Lower leg skin (tissue), 4 donors: Measurements from ENCODE around the gene HOXD9. TPM values are rescaled to one million over a fixed set of nuclear protein-coding genes. Genes with fewer than 3 reads are reported as not detected.

Source experiments
- DNase-seq, 2 donors: peaks; one replicate each; pipeline ENCODE4 v3.0.0-alpha.2; 2019; ENCODE audit warnings: low spot score in 2 of 2
- H3K4me3 ChIP-seq: fragments of 200-600 bp; sonication (generic); 2 replicates; pipeline ENCODE4 v1.5.1; 2017; ENCODE audit warnings: mild to moderate bottlenecking, low read depth; ENCODE audit not compliant: poor library complexity, severe bottlenecking
- POLR2A ChIP-seq, 2 donors: fragments of 450-650 bp; IDR thresholded peaks; one replicate each; pipeline ENCODE4 v1.6.1; 2016 to 2017; ENCODE audit warnings: antibody characterized with exemption in 2 of 2, mild to moderate bottlenecking in 1 of 2, moderate library complexity in 1 of 2
- WGBS, 2 donors: methylation state at CpG; one replicate each; pipeline ENCODE4 v1.1.5; 2018; 5-methylcytosine and 5-hydroxymethylcytosine counted together
- intact Hi-C: fragments of 100-400 bp; cut with DNase I; formaldehyde crosslinking; loops from one replicate; pipeline ENCODE4 v1.15.0; 2023; ENCODE audit warnings: low total_unique reads
- total RNA-seq, 4 donors: library from RNA; depleted of rRNA; stranded (reverse); fragments of >200 nt; gene quantifications; one replicate each; pipeline ENCODE4 v1.1.0, GENCODE V29; 2016
- TF ChIP-seq, protein P1 (sequence below), 3 donors: fragments of 450-650 bp; IDR thresholded peaks; one replicate each; pipeline ENCODE4 v1.5.1; 2016; ENCODE audit warnings: antibody characterized with exemption in 3 of 3, mild to moderate bottlenecking in 3 of 3, moderate library complexity in 2 of 3

HOXD9 gene
- total RNA-seq = 1 to 10 TPM in 3 of 4 donors, under 1 TPM in 1; 0.89 to 5.3 (median 2.1) TPM

DNA sequence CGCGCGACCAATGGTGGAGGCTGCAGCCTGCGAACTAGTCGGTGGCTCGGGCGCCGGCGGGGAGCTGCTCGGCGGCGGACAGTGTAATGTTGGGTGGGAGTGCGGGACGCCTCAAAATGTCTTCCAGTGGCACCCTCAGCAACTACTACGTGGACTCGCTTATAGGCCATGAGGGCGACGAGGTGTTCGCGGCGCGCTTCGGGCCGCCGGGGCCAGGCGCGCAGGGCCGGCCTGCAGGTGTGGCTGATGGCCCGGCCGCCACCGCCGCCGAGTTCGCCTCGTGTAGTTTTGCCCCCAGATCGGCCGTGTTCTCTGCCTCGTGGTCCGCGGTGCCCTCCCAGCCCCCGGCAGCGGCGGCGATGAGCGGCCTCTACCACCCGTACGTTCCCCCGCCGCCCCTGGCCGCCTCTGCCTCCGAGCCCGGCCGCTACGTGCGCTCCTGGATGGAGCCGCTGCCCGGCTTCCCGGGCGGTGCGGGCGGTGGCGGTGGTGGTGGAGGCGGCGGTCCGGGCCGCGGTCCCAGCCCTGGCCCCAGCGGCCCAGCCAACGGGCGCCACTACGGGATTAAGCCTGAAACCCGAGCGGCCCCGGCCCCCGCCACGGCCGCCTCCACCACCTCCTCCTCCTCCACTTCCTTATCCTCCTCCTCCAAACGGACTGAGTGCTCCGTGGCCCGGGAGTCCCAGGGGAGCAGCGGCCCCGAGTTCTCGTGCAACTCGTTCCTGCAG lies at the start of gene HOXD9:
Gene HOXD9 (plus strand): TSS at position 37 of the 728 bp plus-strand sequence. CDS start 50 bp downstream, at position 87.
- WGBS, 2 donors = 6% methylated on average over 13 to 30 of the region's 84 CpGs
- peak; percentile 60 to 96 for DNase-seq
- intact Hi-C loops = loop anchor here (5.0 to 10.0 kb wide), 2 partner anchors 514 to 1032 kb away; no protein-coding TSS in a partner anchor
- TF ChIP-seq, protein P1, sequence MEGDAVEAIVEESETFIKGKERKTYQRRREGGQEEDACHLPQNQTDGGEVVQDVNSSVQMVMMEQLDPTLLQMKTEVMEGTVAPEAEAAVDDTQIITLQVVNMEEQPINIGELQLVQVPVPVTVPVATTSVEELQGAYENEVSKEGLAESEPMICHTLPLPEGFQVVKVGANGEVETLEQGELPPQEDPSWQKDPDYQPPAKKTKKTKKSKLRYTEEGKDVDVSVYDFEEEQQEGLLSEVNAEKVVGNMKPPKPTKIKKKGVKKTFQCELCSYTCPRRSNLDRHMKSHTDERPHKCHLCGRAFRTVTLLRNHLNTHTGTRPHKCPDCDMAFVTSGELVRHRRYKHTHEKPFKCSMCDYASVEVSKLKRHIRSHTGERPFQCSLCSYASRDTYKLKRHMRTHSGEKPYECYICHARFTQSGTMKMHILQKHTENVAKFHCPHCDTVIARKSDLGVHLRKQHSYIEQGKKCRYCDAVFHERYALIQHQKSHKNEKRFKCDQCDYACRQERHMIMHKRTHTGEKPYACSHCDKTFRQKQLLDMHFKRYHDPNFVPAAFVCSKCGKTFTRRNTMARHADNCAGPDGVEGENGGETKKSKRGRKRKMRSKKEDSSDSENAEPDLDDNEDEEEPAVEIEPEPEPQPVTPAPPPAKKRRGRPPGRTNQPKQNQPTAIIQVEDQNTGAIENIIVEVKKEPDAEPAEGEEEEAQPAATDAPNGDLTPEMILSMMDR (IDR thresholded peaks at IDR 0.05) = no peak
- no peak for TF ChIP-seq POLR2A (IDR thresholded peaks at IDR 0.05)
- peak within 1 kb of the TSS; percentile 38 for H3K4me3 ChIP-seq

DNA sequence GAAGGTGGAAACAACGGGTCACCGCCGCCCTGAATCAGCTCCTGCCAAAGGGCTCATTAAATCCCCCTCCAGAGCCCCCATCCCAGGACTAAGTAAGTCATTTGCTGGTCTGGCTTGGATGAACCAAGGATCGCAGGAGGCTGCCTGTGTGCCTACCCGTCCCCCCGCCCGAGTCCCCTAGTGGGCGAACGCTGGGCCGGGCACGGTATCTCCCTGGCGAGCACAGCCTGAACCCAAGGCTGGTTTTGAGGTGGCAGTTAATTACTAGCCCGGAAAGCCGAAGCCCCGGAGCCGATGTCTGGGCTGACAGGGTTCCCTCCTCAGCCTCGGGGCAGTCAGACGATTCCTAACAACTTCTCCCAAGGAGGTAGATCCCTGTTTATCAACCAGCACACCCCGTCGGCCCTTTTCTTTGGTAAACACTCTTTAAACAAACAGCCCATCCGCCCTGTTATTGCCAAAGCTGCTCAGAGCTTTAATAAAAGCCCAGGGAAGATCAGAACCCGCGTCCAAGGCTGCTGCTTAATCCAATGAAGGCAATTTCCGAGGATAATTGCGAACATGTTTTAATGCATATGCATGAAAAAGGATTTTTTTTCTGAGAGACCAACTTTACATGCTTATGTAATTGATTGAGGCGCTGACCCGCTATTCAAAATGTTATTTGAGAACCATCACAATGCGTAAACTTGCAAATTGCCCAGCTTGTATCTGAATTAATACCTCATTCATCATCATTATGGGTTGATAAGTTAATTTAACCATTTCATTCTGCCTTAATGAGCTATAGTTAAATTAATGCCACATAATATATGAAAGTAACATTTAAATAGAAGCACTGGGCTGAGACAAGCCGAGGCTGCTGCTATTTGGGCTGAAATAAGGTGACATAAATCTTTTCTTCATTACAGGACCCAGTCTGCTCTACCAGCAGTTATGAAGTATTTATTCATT lies 49.3 kb upstream of the HOXD9 start:
- intact Hi-C loops = no loop called here
- no peak overlapping the region for H3K4me3 ChIP-seq
- no peak for TF ChIP-seq POLR2A (IDR thresholded peaks at IDR 0.05)
- TF ChIP-seq, protein P1 (IDR thresholded peaks at IDR 0.05) = no peak
- WGBS, 2 donors = 10 to 16% methylated on average over 21 to 29 of the region's 29 CpGs
- no peak for DNase-seq

DNA sequence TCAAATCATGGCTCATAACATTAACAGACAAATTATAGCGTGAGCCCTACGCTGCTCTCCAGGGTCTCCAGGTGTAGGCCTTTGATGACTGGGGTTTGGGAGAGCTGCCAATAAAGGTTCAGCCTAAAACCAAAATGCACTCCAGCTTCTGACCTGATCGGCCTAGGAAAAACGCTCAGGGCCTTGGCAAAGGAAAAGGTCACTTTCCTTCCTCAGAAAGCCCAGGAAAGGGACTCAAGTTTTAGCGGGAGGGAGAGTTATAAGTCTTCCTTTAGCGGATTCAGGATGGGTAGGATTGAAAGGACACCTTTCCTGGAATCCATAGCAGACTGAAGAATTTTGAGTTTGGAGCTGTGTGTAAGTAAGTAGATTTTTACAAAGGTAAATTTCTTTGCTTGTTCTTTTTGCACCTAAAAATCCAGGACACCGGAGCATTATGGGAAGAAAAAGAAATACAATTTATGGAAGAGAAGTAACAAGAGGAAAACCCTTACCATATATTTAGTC lies 47.5 kb upstream of the HOXD9 start:
- H3K4me3 ChIP-seq = no peak overlapping the region
- intact Hi-C loops = no loop called here
- no peak for DNase-seq
- TF ChIP-seq POLR2A (IDR thresholded peaks at IDR 0.05) = no peak
- TF ChIP-seq, protein P1 (IDR thresholded peaks at IDR 0.05) = no peak
- 36 to 42% methylated on average over 7 of the region's 7 CpGs for WGBS, 2 donors

DNA sequence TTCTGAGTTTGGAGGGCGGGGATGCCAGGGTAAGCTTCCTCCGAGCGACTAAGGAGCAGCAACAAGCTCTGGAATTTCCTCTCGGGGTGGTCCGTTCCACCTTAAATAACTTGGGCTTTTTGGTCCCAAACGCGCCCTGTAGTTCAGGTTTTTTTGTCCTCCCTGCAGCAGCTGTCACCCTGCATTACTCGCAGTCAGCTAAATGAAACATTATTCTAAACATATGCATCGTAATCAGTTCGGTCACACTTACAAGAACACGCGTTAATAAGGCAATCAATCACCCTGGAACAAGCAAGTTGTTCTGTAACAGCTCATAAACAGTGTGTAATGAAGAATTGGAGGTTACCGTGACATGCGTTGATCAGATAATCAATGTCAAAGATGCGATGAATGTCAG lies 47.0 kb upstream of the HOXD9 start:
- DNase-seq = no peak
- WGBS, 2 donors = 11 to 15% methylated on average over 15 of the region's 15 CpGs
- TF ChIP-seq, protein P1 (IDR thresholded peaks at IDR 0.05) = no peak
- no peak for TF ChIP-seq POLR2A (IDR thresholded peaks at IDR 0.05)
- intact Hi-C loops = no loop called here
- no peak overlapping the region for H3K4me3 ChIP-seq

DNA sequence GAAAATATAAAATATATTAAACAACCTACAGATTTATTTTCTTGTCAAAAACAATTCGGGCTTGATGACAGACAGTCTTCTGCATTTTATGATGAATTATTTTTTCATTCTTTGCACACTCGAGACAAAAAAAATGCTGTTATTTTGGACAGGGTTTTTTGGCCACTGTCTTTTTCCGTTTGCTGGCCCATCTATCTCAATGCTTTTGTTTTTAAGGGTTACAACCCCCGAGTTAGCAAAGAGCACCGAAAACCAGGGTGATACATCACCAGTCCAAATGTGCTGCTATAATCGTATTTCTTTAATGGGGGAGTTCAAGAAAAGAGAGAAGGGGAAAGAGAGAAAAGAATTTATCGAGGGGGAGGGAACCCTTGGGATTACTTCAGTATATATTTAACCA lies 46.5 kb upstream of the HOXD9 start:
- WGBS, 2 donors = 14 to 21% methylated on average over 7 of the region's 7 CpGs
- TF ChIP-seq POLR2A (IDR thresholded peaks at IDR 0.05) = no peak
- TF ChIP-seq, protein P1 (IDR thresholded peaks at IDR 0.05) = no peak
- intact Hi-C loops = no loop called here
- no peak for DNase-seq
- no peak overlapping the region for H3K4me3 ChIP-seq
